Esophagus squamous epithelium (tissue), 4 donors: ENCODE results near the gene GAB2.

ENCODE experiments used
- CTCF ChIP-seq, 6 experiments: fragments of 450-650 bp in 4 of 6; fragments of 200-600 bp in 2 of 6; sonication (generic) in 2 of 6; IDR thresholded peaks; one replicate each; pipeline ENCODE4 v1.5.1; 2016 to 2019; ENCODE audit warnings: antibody characterized with exemption in 6 of 6, mild to moderate bottlenecking in 4 of 6, moderate library complexity in 4 of 6
- POLR2A ChIP-seq, 4 donors: fragments of 450-650 bp; IDR thresholded peaks; one replicate each; pipeline ENCODE4 v1.6.1; 2017; ENCODE audit warnings: antibody characterized with exemption in 4 of 4, mild to moderate bottlenecking in 4 of 4, moderate library complexity in 3 of 4

GRCh38 chr11:78350646-78351165, 66.9 kb downstream of the GAB2 start:
- TF ChIP-seq POLR2A (IDR thresholded peaks at IDR 0.05) = no peak
- no peak for TF ChIP-seq CTCF (IDR thresholded peaks at IDR 0.05)
